OCI-LY7 (cell line): ENCODE data around the gene CMIP. TPM values are rescaled to one million over a fixed set of nuclear protein-coding genes. Genes with fewer than 3 reads are reported as not detected.
A peak's percentile ranks its signal among the peaks of the same experiment; 100 is the strongest.

ENCODE experiments used
- BruUV-seq: library from RNA; stranded (reverse); fragments of 400-500 nt; replicated peaks from 2 replicates; lab custom pipeline; 2021; lab: Mats Ljungman, UMichigan
- CTCF ChIA-PET: fragments of 300-600 bp; sonication (Branson Sonifier 250); formaldehyde crosslinking; loops from one replicate; lab custom pipeline; 2022; ENCODE audit warnings: antibody characterized with exemption; ENCODE audit not compliant: unreplicated experiment; lab: Charles Lee
- POLR2A ChIA-PET: fragments of 300-600 bp; sonication (Branson Sonifier 250); formaldehyde crosslinking; loops from one replicate; lab custom pipeline; 2022; ENCODE audit warnings: antibody characterized with exemption; lab: Charles Lee
- DNase-seq: peaks from one replicate; pipeline ENCODE4 v3.0.0-alpha.2; 2015; ENCODE audit warnings: low spot score
- H2AFZ ChIP-seq: fragments of 200-600 bp; sonication (generic), shearing (Covaris generic); 2 replicates; pipeline ENCODE4 v1.6.1; 2014; ENCODE audit warnings: mild to moderate bottlenecking, antibody characterized with exemption, low read length, moderate library complexity
- H3K27ac ChIP-seq: fragments of 200-600 bp; sonication (generic); 2 replicates; pipeline ENCODE4 v1.5.1; 2014; ENCODE audit warnings: mixed run types, low read depth, mild to moderate bottlenecking, moderate library complexity, low read length, inconsistent platforms; ENCODE audit not compliant: poor library complexity, severe bottlenecking
- H3K36me3 ChIP-seq: fragments of 200-600 bp; sonication (generic); 2 replicates; pipeline ENCODE4 v1.6.1; 2014; ENCODE audit warnings: mild to moderate bottlenecking, antibody characterized with exemption, low read length, moderate library complexity, mixed read lengths; ENCODE audit not compliant: insufficient read depth
- H3K4me1 ChIP-seq: fragments of 200-600 bp; sonication (generic); 2 replicates; pipeline ENCODE4 v1.5.1; 2014; ENCODE audit warnings: mild to moderate bottlenecking, low read length; ENCODE audit not compliant: insufficient read depth, poor library complexity, severe bottlenecking
- H3K4me2 ChIP-seq: fragments of 200-600 bp; sonication (generic); 2 replicates; pipeline ENCODE4 v1.6.1; 2014; ENCODE audit warnings: mild to moderate bottlenecking, low read length
- H3K4me3 ChIP-seq: fragments of 200-600 bp; sonication (generic); 2 replicates; pipeline ENCODE4 v1.5.1; 2014; ENCODE audit warnings: mild to moderate bottlenecking, low read depth, low read length; ENCODE audit not compliant: poor library complexity, severe bottlenecking
- H3K79me2 ChIP-seq: fragments of 200-600 bp; sonication (generic); 2 replicates; pipeline ENCODE4 v1.6.1; 2016; ENCODE audit warnings: low read depth, mild to moderate bottlenecking, low read length, moderate library complexity, mixed read lengths; ENCODE audit not compliant: insufficient read depth
- H3K9me2 ChIP-seq: fragments of 200-600 bp; sonication (generic); 2 replicates; pipeline ENCODE4 v1.6.1; 2016; ENCODE audit warnings: mild to moderate bottlenecking, low read length, mixed read lengths; ENCODE audit not compliant: insufficient read depth
- H3K9me3 ChIP-seq: fragments of 200-600 bp; sonication (generic); 2 replicates; pipeline ENCODE4 v1.6.1; 2014; ENCODE audit warnings: mild to moderate bottlenecking, mixed run types, low read length, mixed read lengths
- H4K20me1 ChIP-seq: fragments of 200-600 bp; sonication (generic); 2 replicates; pipeline ENCODE4 v1.6.1; 2014; ENCODE audit warnings: mild to moderate bottlenecking, antibody characterized with exemption, low read length, moderate library complexity, mixed read lengths; ENCODE audit not compliant: insufficient read depth
- EZH2phosphoT487 ChIP-seq: fragments of 200-600 bp; sonication (generic); IDR thresholded peaks from 2 replicates; pipeline ENCODE4 v1.6.1; 2018; ENCODE audit warnings: low read depth, borderline replicate concordance, mild to moderate bottlenecking, mixed run types, antibody characterized with exemption, low read length, moderate library complexity, mixed read lengths
- intact Hi-C: fragments of 100-400 bp; cut with micrococcal nuclease; formaldehyde crosslinking; loops from one replicate; pipeline ENCODE4 v1.10.0; 2022; ENCODE audit not compliant: unreplicated experiment
- total RNA-seq, 2 experiments: library from RNA; depleted of rRNA in 1 of 2; stranded (reverse); fragments of >200 nt in 1 of 2; shearing (Covaris generic) in 1 of 2; gene quantifications; 2 replicates each; pipeline ENCODE4 v1.2.3, GENCODE V29; 2014 to 2022
- TF ChIP-seq, protein P1 (sequence below): fragments of 200-600 bp; sonication (generic); conservative IDR thresholded peaks from 2 replicates; pipeline ENCODE4 v1.5.1; 2014; ENCODE audit warnings: mild to moderate bottlenecking, antibody characterized with exemption, low read length, moderate library complexity, mixed read lengths

Gene CMIP
- total RNA-seq, 2 experiments from 2014 or later = 15.4 to 70.3 TPM

DNA sequence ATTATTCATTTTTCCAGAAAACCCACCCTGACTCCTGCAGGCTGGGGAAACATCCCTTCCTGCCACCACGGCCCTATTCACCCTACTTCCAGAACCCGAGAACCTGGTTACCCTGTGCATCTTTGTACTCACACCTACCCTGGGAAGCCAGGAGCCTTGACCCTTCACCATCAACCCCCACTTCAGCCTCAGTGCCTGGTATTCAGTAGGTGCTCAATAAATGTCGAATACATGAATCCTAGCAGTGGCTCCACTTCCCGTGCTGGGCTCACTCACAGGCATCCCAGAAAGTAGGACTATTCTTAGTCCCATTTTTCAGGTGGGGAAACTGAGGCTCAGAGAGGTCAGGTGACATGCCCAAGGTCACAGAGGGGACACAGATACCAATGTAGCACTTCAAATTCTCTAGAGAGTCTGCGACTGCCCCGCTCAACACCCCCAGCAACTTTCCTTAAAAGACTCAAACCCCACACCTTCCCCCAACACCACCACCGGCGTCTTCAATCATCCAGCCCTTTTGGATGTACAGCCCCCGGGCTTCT, 36.1 kb upstream of the CMIP start:
- Histone ChIP-seq H3K4me1 (peaks cover 44% of the 10 kb centered on the region), H3K79me2 (no peaks in the 10 kb centered on the region), H3K36me3 (no peaks in the 10 kb centered on the region), H4K20me1 (no peaks in the 10 kb centered on the region), H3K9me3 (no peaks in the 10 kb centered on the region), H3K27ac (no peak overlapping the region), H3K9me2 (no peaks in the 10 kb centered on the region), H3K4me2 (no peak overlapping the region), H2AFZ (no peak overlapping the region), H3K4me3 (no peak overlapping the region)
- BruUV-seq = no TSS peak
- intact Hi-C loops = no loop called here
- CTCF ChIA-PET = interaction anchor here (0.6 kb wide), 1 partner anchor 93 kb away, joined by 6 read pairs; no protein-coding TSS in a partner anchor
- POLR2A ChIA-PET = interaction anchor here (0.6 kb wide), 1 partner anchor 199 kb away, joined by 3 read pairs; no protein-coding TSS in a partner anchor
- no peak for DNase-seq
- no peak for TF ChIP-seq EZH2phosphoT487

DNA sequence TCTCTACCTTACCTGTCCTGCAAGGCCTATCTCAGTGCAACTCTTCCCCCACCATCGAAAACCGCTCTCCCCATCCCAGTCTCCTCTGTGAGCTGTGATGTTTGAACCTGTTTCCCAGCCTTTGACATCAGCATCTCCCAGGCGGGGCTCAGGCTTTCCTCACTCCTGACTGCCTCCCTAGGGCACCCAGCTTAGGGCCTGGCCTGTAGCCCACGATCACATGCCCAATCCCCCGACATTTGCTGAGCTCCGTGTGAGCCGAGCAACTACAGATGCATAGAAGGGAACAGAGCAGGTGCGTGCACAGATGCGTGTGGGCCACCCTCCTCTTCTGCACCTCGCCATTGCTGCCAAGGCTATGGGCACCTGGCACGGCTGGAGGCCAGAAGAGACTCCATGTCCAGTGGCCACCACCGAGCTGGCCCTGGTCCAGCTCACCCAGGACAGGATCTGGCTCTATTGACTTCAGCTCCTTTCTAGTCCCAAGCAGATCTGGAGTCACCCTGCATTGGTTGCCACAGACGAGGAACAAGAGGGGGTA, 35.5 kb upstream of the CMIP start:
- no TSS peak for BruUV-seq
- Histone ChIP-seq H3K27ac (no peak overlapping the region), H3K79me2 (no peaks in the 10 kb centered on the region), H3K4me3 (no peak overlapping the region), H3K9me2 (no peaks in the 10 kb centered on the region), H3K36me3 (no peaks in the 10 kb centered on the region), H3K4me1 (peaks cover 45% of the 10 kb centered on the region), H4K20me1 (no peaks in the 10 kb centered on the region), H3K4me2 (no peak overlapping the region), H2AFZ (no peak overlapping the region), H3K9me3 (no peaks in the 10 kb centered on the region)
- CTCF ChIA-PET = interaction anchor here (0.6 kb wide), 2 partner anchors 26 to 93 kb away, joined by 3 to 6 read pairs; no protein-coding TSS in a partner anchor
- DNase-seq = no peak
- intact Hi-C loops = no loop called here
- POLR2A ChIA-PET = interaction anchor here (0.6 to 1.2 kb wide), 2 partner anchors 11 to 199 kb away, joined by 3 read pairs; no protein-coding TSS in a partner anchor
- TF ChIP-seq, protein P1, sequence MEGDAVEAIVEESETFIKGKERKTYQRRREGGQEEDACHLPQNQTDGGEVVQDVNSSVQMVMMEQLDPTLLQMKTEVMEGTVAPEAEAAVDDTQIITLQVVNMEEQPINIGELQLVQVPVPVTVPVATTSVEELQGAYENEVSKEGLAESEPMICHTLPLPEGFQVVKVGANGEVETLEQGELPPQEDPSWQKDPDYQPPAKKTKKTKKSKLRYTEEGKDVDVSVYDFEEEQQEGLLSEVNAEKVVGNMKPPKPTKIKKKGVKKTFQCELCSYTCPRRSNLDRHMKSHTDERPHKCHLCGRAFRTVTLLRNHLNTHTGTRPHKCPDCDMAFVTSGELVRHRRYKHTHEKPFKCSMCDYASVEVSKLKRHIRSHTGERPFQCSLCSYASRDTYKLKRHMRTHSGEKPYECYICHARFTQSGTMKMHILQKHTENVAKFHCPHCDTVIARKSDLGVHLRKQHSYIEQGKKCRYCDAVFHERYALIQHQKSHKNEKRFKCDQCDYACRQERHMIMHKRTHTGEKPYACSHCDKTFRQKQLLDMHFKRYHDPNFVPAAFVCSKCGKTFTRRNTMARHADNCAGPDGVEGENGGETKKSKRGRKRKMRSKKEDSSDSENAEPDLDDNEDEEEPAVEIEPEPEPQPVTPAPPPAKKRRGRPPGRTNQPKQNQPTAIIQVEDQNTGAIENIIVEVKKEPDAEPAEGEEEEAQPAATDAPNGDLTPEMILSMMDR = no peak
- TF ChIP-seq EZH2phosphoT487 = no peak

DNA sequence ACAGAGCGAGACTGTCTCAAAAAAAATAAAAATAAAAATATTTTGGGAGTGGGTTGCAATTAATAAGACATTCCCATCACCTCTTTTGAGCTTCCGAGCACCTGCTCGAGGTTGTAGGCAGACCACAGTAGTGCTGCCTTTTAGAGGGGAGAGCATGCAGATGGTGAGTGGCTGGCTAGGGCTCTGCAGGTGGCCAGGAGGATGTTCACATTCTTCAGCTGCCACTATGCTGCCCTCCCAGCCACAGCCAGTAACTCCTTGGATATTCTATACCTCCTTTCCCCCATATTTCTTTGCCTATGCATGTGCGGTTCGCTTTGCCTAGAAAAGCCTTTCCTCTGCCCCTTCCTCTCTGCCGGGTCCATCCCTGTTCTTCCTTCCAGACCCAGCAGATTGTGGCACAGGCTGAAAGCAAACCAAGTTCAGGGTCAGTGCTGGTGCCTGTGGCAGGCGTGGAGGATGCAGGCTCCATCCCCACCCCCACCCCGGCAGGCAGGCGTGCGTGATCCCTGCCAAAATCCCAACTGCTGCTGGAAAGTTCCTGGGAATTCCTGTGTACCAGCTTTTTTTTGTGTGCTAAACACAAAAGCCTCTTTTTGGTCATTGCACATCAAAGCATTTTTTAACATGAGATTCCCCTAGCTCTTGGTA, 33.8 kb upstream of the CMIP start:
- no TSS peak for BruUV-seq
- peak; percentile 62 for DNase-seq
- H3K4me2 ChIP-seq = peak overlapping the region; percentile 44; the same call in 1 of the 2 replicates
- intact Hi-C loops = loop anchor here (5.0 kb wide), 1 partner anchor 67 kb away; no protein-coding TSS in a partner anchor
- ChIA-PET CTCF (interaction anchor here (0.5 to 0.6 kb wide), 2 partner anchors 143 to 285 kb away, joined by 3 read pairs; no protein-coding TSS in a partner anchor), POLR2A (interaction anchor here (0.5 to 1.2 kb wide), 6 partner anchors 19 to 346 kb away, joined by 3 to 5 read pairs (median 4); no protein-coding TSS in a partner anchor)
- no peak for TF ChIP-seq EZH2phosphoT487
- TF ChIP-seq, protein P1 = no peak
- no peak overlapping the region for H3K27ac ChIP-seq
- no peaks in the 10 kb centered on the region for H3K36me3 ChIP-seq
- no peaks in the 10 kb centered on the region for H3K9me3 ChIP-seq
- no peaks in the 10 kb centered on the region for H3K9me2 ChIP-seq
- no peaks in the 10 kb centered on the region for H3K79me2 ChIP-seq
- no peaks in the 10 kb centered on the region for H4K20me1 ChIP-seq
- H2AFZ ChIP-seq = no peak overlapping the region
- H3K4me3 ChIP-seq = no peak overlapping the region
- H3K4me1 ChIP-seq = peaks cover 48% of the 10 kb centered on the region
